Measurements from ENCODE around the gene TMEM254. TPM values are rescaled to one million over a fixed set of nuclear protein-coding genes. Genes with fewer than 3 reads are reported as not detected.
"Not testable (repeated sequence)": the region's sequence is repeated elsewhere in the genome, so short reads cannot be mapped to it uniquely, and the experiment has no call there.

The TMEM254 gene
- total and polyA plus RNA-seq, 2 donors from 2014 or later, result 21.1 to 29.5 TPM

- DNase-seq (no peak), FAIRE-seq (no peak)
- TF ChIP-seq CTCF (IDR thresholded peaks at IDR 0.05; ENCODE audit: borderline replicate concordance, extremely low read depth, insufficient read depth), result no peak
- no peak overlapping the region for H3K4me3 ChIP-seq (ENCODE audit: low read length in 3 of 3)
- no peaks in the 10 kb centered on the region for H3K9me3 ChIP-seq (ENCODE audit: control insufficient read depth in 2 of 3, insufficient read depth in 1 of 3, low read length in 3 of 3)
- no peak overlapping the region for H3K27ac ChIP-seq (ENCODE audit: low read depth in 2 of 2, low read length in 2 of 2)
- H3K9ac ChIP-seq (ENCODE audit: low read length in 3 of 3), result no peak overlapping the region
- H3K36me3 ChIP-seq (ENCODE audit: control insufficient read depth in 2 of 3, insufficient read depth in 3 of 3, low read length in 3 of 3), result no peaks in the 10 kb centered on the region
- no peaks in the 10 kb centered on the region for H3K27me3 ChIP-seq (ENCODE audit: control insufficient read depth, insufficient read depth, low read length)
- no peaks in the 10 kb centered on the region for H3K4me1 ChIP-seq (ENCODE audit: control insufficient read depth in 2 of 3, insufficient read depth in 2 of 3, low read depth in 1 of 3, low read length in 3 of 3)
- intact Hi-C loops (cut with DNase I), result no loop called here
Measured at GRCh38 chr10:80032503-80032902, 46.0 kb upstream of the TMEM254 start.

GRCh38 chr10:80034766-80035165, 43.7 kb upstream of the TMEM254 start:
- H3K9ac ChIP-seq (ENCODE audit: low read length in 3 of 3); H3K9me3 ChIP-seq (ENCODE audit: control insufficient read depth in 2 of 3, insufficient read depth in 1 of 3, low read length in 3 of 3); H3K4me3 ChIP-seq (ENCODE audit: low read length in 3 of 3); intact Hi-C loops (cut with DNase I); H3K27ac ChIP-seq (ENCODE audit: low read depth in 2 of 2, low read length in 2 of 2); H3K4me1 ChIP-seq (ENCODE audit: control insufficient read depth in 2 of 3, insufficient read depth in 2 of 3, low read depth in 1 of 3, low read length in 3 of 3); FAIRE-seq; H3K36me3 ChIP-seq (ENCODE audit: control insufficient read depth in 2 of 3, insufficient read depth in 3 of 3, low read length in 3 of 3); DNase-seq; H3K27me3 ChIP-seq (ENCODE audit: control insufficient read depth, insufficient read depth, low read length): not testable (repeated sequence)

DNA sequence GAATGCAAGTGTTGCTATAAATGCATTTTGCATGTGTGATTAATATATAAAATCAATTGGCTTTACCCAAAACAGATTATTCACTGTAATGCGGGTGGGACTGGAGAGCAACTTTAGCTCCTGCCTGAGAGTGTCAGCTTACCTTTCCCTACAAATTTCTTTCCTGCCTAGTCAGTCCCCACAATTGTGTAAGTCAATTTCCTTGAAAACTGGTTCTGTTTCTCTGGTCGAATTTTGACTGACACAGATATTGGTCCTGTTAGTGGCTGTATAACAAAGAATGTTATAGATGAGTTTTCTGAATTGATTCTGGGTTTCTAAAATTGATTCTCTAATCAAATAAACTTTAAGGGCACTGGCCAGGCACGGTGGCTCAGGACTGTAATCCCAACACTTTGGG, 43.0 kb upstream of the TMEM254 start:
- H3K27ac ChIP-seq (ENCODE audit: low read depth in 2 of 2, low read length in 2 of 2); DNase-seq; H3K36me3 ChIP-seq (ENCODE audit: control insufficient read depth in 2 of 3, insufficient read depth in 3 of 3, low read length in 3 of 3); H3K4me1 ChIP-seq (ENCODE audit: control insufficient read depth in 2 of 3, insufficient read depth in 2 of 3, low read depth in 1 of 3, low read length in 3 of 3); H3K27me3 ChIP-seq (ENCODE audit: control insufficient read depth, insufficient read depth, low read length); intact Hi-C loops (cut with DNase I); H3K9me3 ChIP-seq (ENCODE audit: control insufficient read depth in 2 of 3, insufficient read depth in 1 of 3, low read length in 3 of 3); FAIRE-seq; H3K4me3 ChIP-seq (ENCODE audit: low read length in 3 of 3); H3K9ac ChIP-seq (ENCODE audit: low read length in 3 of 3): not testable (repeated sequence)

- H3K27ac ChIP-seq (ENCODE audit: low read depth in 2 of 2, low read length in 2 of 2); DNase-seq; H3K36me3 ChIP-seq (ENCODE audit: control insufficient read depth in 2 of 3, insufficient read depth in 3 of 3, low read length in 3 of 3); H3K4me3 ChIP-seq (ENCODE audit: low read length in 3 of 3); H3K27me3 ChIP-seq (ENCODE audit: control insufficient read depth, insufficient read depth, low read length); FAIRE-seq; H3K9me3 ChIP-seq (ENCODE audit: control insufficient read depth in 2 of 3, insufficient read depth in 1 of 3, low read length in 3 of 3); H3K9ac ChIP-seq (ENCODE audit: low read length in 3 of 3); intact Hi-C loops (cut with DNase I); H3K4me1 ChIP-seq (ENCODE audit: control insufficient read depth in 2 of 3, insufficient read depth in 2 of 3, low read depth in 1 of 3, low read length in 3 of 3): not testable (repeated sequence)
Measured at GRCh38 chr10:80036921-80037500, 41.5 kb upstream of the TMEM254 start.

GRCh38 chr10:80038226-80038625, 40.2 kb upstream of the TMEM254 start:
- H3K9me3 ChIP-seq (ENCODE audit: control insufficient read depth in 2 of 3, insufficient read depth in 1 of 3, low read length in 3 of 3); intact Hi-C loops (cut with DNase I): not testable (repeated sequence)

More at GRCh38 chr10:80038226-80038625, 40.2 kb upstream of the TMEM254 start:
- H3K36me3 ChIP-seq (ENCODE audit: control insufficient read depth in 2 of 3, insufficient read depth in 3 of 3, low read length in 3 of 3); DNase-seq; H3K27me3 ChIP-seq (ENCODE audit: control insufficient read depth, insufficient read depth, low read length); H3K4me3 ChIP-seq (ENCODE audit: low read length in 3 of 3); H3K9ac ChIP-seq (ENCODE audit: low read length in 3 of 3); H3K27ac ChIP-seq (ENCODE audit: low read depth in 2 of 2, low read length in 2 of 2); FAIRE-seq; H3K4me1 ChIP-seq (ENCODE audit: control insufficient read depth in 2 of 3, insufficient read depth in 2 of 3, low read depth in 1 of 3, low read length in 3 of 3): not testable (repeated sequence)
